ENCODE measurements around the gene CDYL2.

- TF ChIP-seq CTCF (IDR thresholded peaks at IDR 0.05) (no peak), ZFX (IDR thresholded peaks at IDR 0.05; ENCODE audit: borderline replicate concordance) (no peak)
Observed at GRCh38 chr16:80844395-80844794, 40.0 kb upstream of the CDYL2 start.

All from 22Rv1 (cell line).